Measurements from ENCODE around the gene SLC35B1. TPM values are rescaled to one million over a fixed set of nuclear protein-coding genes. Genes with fewer than 3 reads are reported as not detected.
A peak's percentile ranks its signal among the peaks of the same experiment; 100 is the strongest.

SLC35B1 gene
- total RNA-seq, 1 experiment from 2014 or later: 55.9 TPM

GRCh38 chr17:49677933-49678847, 29.6 kb downstream of the SLC35B1 start, which contains the start of gene SPOP (continued):
- TF ChIP-seq CDX4 (CRISPR knock-in tag; IDR thresholded peaks at IDR 0.05; ENCODE audit: borderline replicate concordance) (no peak), ZNF512 (CRISPR knock-in tag; IDR thresholded peaks at IDR 0.05; ENCODE audit: borderline replicate concordance) (no peak), OVOL2 (CRISPR knock-in tag; IDR thresholded peaks at IDR 0.05; ENCODE audit: borderline replicate concordance) (no peak), SP1 (CRISPR knock-in tag; conservative IDR thresholded peaks at IDR 0.05) (peak; percentile 87), ZNF532 (CRISPR knock-in tag; IDR thresholded peaks at IDR 0.05; ENCODE audit: borderline replicate concordance) (no peak), TCF7 (CRISPR knock-in tag; IDR thresholded peaks at IDR 0.05; ENCODE audit: low read depth) (no peak), ARID4B (CRISPR knock-in tag; IDR thresholded peaks at IDR 0.05; ENCODE audit: borderline replicate concordance) (peak; percentile 93; the same call in 1 of the 2 replicates), ZNF281 (CRISPR knock-in tag; IDR thresholded peaks at IDR 0.05) (peak; percentile 85), AR (CRISPR knock-in tag; IDR thresholded peaks at IDR 0.05) (no peak), SOX15 (CRISPR knock-in tag; IDR thresholded peaks at IDR 0.05) (no peak), HMGXB4 (CRISPR knock-in tag; IDR thresholded peaks at IDR 0.05) (peak; percentile 45; the same call in 1 of the 2 replicates), ZNF219 (CRISPR knock-in tag; IDR thresholded peaks at IDR 0.05; ENCODE audit: borderline replicate concordance) (0 out of 2 replicates have a peak, but pooled peaks have one; percentile 44), PREB (CRISPR knock-in tag; IDR thresholded peaks at IDR 0.05; ENCODE audit: borderline replicate concordance) (peak; percentile 96; the same call in 1 of the 2 replicates), RORB (CRISPR knock-in tag; IDR thresholded peaks at IDR 0.05) (no peak), CREM (CRISPR knock-in tag; IDR thresholded peaks at IDR 0.05) (peak; percentile 82; the same call in 1 of the 2 replicates), NR2C2 (CRISPR knock-in tag; IDR thresholded peaks at IDR 0.05) (no peak; the same call in 1 of the 2 replicates)

Data from WTC11 (cell line).